ENCODE results near the gene CEMIP. TPM values are rescaled to one million over a fixed set of nuclear protein-coding genes. Genes with fewer than 3 reads are reported as not detected.

The CEMIP gene
- total and polyA plus RNA-seq, 2 of the 13 experiments (the other 11 are each of a cell fraction or from before 2014, with no cell fraction given) = 4.3 to 28.5 TPM

DNA sequence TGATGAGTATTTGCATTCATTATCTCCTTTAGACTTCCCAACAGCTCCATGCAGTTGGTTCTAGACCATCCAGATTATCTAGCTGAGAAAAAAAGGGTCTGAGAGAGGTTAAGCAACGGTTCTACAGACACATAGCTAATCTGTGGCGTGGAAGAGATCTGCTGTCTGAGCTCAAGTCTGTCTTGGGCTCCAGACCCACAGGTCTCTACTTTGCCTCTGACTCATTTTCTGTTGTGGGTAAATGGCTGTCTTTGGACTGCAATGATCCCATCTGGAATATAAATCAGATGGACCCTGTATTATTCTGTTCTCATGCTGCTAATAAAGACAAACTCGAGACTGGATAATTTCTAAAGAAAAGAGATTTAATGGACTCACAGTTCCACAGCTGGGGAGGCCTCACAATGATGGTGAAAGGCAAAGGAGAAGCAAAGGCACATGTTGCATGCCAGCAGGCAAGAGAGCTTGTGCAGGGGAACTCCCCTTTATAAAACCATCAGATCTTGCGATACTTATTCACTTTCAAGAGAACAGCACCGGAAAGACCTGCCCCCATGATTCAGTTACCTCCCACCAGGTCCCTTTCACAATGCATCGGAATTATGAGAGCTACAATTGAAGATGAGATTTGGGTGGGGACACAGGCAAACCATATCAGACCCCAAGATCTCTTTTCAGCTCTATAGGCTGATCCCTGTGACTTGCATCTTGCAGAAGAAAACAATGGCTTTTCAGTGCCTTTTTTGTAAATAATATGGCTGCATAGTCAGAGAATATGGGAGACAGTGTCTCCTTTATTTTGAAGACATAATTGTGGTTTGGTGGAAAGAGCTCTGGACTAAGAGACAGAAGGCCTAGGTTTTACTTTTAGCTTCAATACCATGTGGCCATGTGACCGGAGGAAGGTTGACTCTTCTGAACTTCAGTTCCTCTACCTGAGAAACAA, 24.7 kb downstream of the CEMIP start:
- H3K9ac ChIP-seq (ENCODE audit: insufficient read depth, low read depth, low read length) = no peak overlapping the region
- peaks cover 35% of the 10 kb centered on the region for H3K4me1 ChIP-seq (ENCODE audit: insufficient read depth, low read length)
- no peak overlapping the region; the same call in 1 of the 2 replicates for H3K4me2 ChIP-seq (ENCODE audit: low read depth, low read length)
- ChIA-PET CTCF (ENCODE audit: low intra/inter-chr PET ratio, low total read pairs) (no interaction called here), POLR2A (interaction anchor here (0.7 to 3.7 kb wide), 7 partner anchors 17 to 53 kb away, joined by 3 to 56 read pairs (median 6); partner anchors contain the start of gene CEMIP)
- FAIRE-seq (no peak), DNase-seq (ENCODE audit: low spot score) (no peak), ATAC-seq (no peak)
- no peaks in the 10 kb centered on the region for H3K79me2 ChIP-seq (ENCODE audit: insufficient read depth, low read length)
- no peaks in the 10 kb centered on the region for H3K27me3 ChIP-seq (ENCODE audit: control insufficient read depth in 1 of 2, insufficient read depth in 2 of 2, low read length in 2 of 2)
- intact Hi-C loops (cut with micrococcal nuclease; ENCODE audit: unreplicated experiment) = loop anchor here (2.0 kb wide), 1 partner anchor 35 kb away; no protein-coding TSS in a partner anchor
- WGBS (ENCODE audit: low lambda C conversion rate) = 99% methylated on average over 7 of the region's 7 CpGs
- H3K36me3 ChIP-seq (replicated peaks in 1 of 2; ENCODE audit: control insufficient read depth in 1 of 2, insufficient read depth in 2 of 2, low read length in 2 of 2) = peaks cover 9 to 22% of the 10 kb centered on the region in 2 experiments; a peak in 4 of 5 replicates
- TF ChIP-seq TCF7L2 (IDR thresholded peaks at IDR 0.05; ENCODE audit: low read depth, low read length) (no peak), SNAI1 (CRISPR knock-in tag; IDR thresholded peaks at IDR 0.05; ENCODE audit: borderline replicate concordance) (no peak), MAFK (conservative IDR thresholded peaks at IDR 0.05 in 1 of 2, IDR thresholded peaks at IDR 0.05 in 1 of 2; ENCODE audit: low read length in 2 of 2) (no peak), BRD4 (CRISPR knock-in tag; IDR thresholded peaks at IDR 0.05) (no peak)
- TF ChIP-seq, protein P1, sequence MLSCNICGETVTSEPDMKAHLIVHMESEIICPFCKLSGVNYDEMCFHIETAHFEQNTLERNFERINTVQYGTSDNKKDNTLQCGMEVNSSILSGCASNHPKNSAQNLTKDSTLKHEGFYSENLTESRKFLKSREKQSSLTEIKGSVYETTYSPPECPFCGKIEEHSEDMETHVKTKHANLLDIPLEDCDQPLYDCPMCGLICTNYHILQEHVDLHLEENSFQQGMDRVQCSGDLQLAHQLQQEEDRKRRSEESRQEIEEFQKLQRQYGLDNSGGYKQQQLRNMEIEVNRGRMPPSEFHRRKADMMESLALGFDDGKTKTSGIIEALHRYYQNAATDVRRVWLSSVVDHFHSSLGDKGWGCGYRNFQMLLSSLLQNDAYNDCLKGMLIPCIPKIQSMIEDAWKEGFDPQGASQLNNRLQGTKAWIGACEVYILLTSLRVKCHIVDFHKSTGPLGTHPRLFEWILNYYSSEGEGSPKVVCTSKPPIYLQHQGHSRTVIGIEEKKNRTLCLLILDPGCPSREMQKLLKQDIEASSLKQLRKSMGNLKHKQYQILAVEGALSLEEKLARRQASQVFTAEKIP (CRISPR knock-in tag; IDR thresholded peaks at IDR 0.05; ENCODE audit: borderline replicate concordance) = no peak
- H2AFZ ChIP-seq (ENCODE audit: low read length) = no peak overlapping the region
- in situ Hi-C loops (cut with HindIII; ENCODE audit: extremely low pct_ligation_motif_present, low pct_unique_long_range_greater_than_20kb) = no loop called here
- BruUV-seq (replicated peaks) = no TSS peak
- H3K9me3 ChIP-seq (ENCODE audit: low read length) = no peaks in the 10 kb centered on the region
- no peaks in the 10 kb centered on the region for H4K20me1 ChIP-seq (ENCODE audit: insufficient read depth, low read length)
- H3K4me3 ChIP-seq (replicated peaks in 1 of 3; ENCODE audit: insufficient read depth in 1 of 3, low read depth in 2 of 3, low read length in 3 of 3) = no peak overlapping the region
- H3K27ac ChIP-seq (ENCODE audit: extremely low read length, insufficient read depth, low read length) = peak overlapping the region; percentile 59
